Effector memory CD4-positive, alpha-beta T cell (primary cell): ENCODE measurements around the gene RPS3.
"Not testable (repeated sequence)": the region's sequence is repeated elsewhere in the genome, so short reads cannot be mapped to it uniquely, and the experiment has no call there.

ENCODE experiments used
- DNase-seq, 3 donors: peaks; one replicate each; pipeline ENCODE4 v3.0.0-alpha.2; 2020
- H3K27ac ChIP-seq: 2 replicates; pipeline ENCODE4 v1.7.0; 2013; ENCODE audit warnings: mild to moderate bottlenecking, low read length, moderate library complexity; ENCODE audit not compliant: insufficient read depth, poor library complexity, severe bottlenecking
- H3K27me3 ChIP-seq: replicated peaks from 2 replicates; pipeline ENCODE4 v1.7.0; 2013; ENCODE audit warnings: mild to moderate bottlenecking, low read length; ENCODE audit not compliant: insufficient read depth, control insufficient read depth, poor library complexity, severe bottlenecking
- H3K36me3 ChIP-seq: 2 replicates; pipeline ENCODE4 v1.7.0; 2013; ENCODE audit warnings: mild to moderate bottlenecking, low read length, moderate library complexity; ENCODE audit not compliant: control insufficient read depth, insufficient read depth
- H3K4me1 ChIP-seq: 2 replicates; pipeline ENCODE4 v1.7.0; 2013; ENCODE audit warnings: low read length, mild to moderate bottlenecking; ENCODE audit not compliant: control insufficient read depth, insufficient read depth, poor library complexity, severe bottlenecking
- H3K4me3 ChIP-seq: 2 replicates; pipeline ENCODE4 v1.7.0; 2013; ENCODE audit warnings: low read length, low read depth, mild to moderate bottlenecking; ENCODE audit not compliant: insufficient read depth, poor library complexity, severe bottlenecking
- H3K9me3 ChIP-seq: 2 replicates; pipeline ENCODE4 v1.7.0; 2013; ENCODE audit warnings: mild to moderate bottlenecking, low read length, moderate library complexity; ENCODE audit not compliant: control insufficient read depth

Gene RPS3

GRCh38 chr11:75394085-75394840 lies 5.1 kb upstream of the RPS3 start:
- DNase-seq: no peak
- Histone ChIP-seq H3K9me3 (no peaks in the 10 kb centered on the region), H3K4me1 (no peaks in the 10 kb centered on the region), H3K36me3 (no peaks in the 10 kb centered on the region), H3K27me3 (no peaks in the 10 kb centered on the region), H3K27ac (no peak overlapping the region), H3K4me3 (no peak overlapping the region)

DNA sequence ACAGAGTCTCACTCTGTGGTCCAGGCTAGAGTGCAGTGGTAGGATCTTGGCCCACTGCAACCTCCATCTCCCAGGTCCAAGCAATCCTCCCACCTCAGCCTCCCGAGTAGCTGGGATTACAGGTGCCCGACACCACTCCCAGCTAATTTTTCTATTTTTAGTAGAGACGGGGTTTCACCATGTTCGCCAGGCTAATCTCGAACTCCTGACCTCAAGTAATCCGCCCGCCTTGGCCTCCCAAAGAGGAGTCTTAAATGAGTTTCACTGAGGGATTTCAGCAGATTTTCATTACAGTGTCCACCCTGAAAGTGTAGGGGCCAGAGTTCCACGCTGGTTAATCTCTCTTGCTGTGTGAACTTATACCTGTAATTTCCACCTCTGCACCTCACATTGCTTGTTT lies 412 bp upstream of the RPS3 start:
- Histone ChIP-seq H3K27ac (no peak overlapping the region), H3K4me3 (no peak overlapping the region), H3K9me3 (no peaks in the 10 kb centered on the region), H3K4me1 (peaks cover 8% of the 10 kb centered on the region), H3K36me3 (peaks cover 27% of the 10 kb centered on the region), H3K27me3 (no peaks in the 10 kb centered on the region)
- DNase-seq: no peak

GRCh38 chr11:75400146-75400865 lies 988 bp downstream of the RPS3 start:
- H3K36me3 ChIP-seq: peaks cover 41% of the 10 kb centered on the region
- DNase-seq: peak in 1 of 3 donors; percentile 3

DNA sequence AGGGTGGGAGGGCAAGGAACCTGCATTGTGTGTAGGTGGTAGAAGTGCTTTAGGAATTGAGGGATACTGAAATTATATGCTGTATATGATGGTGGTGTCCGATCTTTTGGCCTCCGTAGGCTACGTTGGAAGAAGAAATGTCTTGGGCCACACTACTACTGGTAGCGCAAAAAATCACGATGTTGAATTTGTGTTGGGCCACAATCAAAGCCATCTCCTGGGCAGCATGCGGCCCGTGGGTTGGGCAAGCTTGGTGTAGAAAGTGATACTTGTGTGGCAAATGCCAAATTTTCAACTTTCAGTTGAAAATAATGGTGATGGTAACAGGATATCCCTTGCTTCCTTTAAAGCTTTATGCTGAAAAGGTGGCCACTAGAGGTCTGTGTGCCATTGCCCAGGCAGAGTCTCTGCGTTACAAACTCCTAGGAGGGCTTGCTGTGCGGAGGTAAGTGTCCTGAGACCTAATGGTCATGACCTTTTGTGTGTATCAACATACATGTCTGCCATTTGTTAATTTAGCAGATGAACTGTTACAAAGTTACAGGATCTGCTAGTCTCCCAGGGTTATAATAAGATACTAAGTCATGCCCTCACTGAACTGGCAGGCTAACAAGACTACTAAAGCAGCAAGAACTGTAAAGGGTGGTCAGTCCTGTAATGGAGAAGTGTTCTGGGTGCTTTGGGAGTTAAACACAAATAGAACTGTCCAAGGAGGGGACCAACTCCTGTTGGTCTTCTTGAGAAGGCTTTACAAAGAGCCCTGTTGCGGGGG lies 2.9 kb downstream of the RPS3 start:
- Histone ChIP-seq H3K27ac (peak overlapping the region; percentile 77), H3K36me3 (peaks cover 59% of the 10 kb centered on the region), H3K4me1 (peaks cover 8% of the 10 kb centered on the region), H3K9me3 (no peaks in the 10 kb centered on the region), H3K27me3 (no peaks in the 10 kb centered on the region), H3K4me3 (no peak overlapping the region)
- no peak for DNase-seq

More at GRCh38 chr11:75400146-75400865, 988 bp downstream of the RPS3 start:
- Histone ChIP-seq H3K4me3 (peak overlapping the region; percentile 64), H3K27me3 (no peaks in the 10 kb centered on the region), H3K27ac (peak overlapping the region; percentile 77), H3K4me1 (peaks cover 8% of the 10 kb centered on the region), H3K9me3 (no peaks in the 10 kb centered on the region)

- no peaks in the 10 kb centered on the region for H3K27me3 ChIP-seq
- peaks cover 8% of the 10 kb centered on the region for H3K4me1 ChIP-seq
- DNase-seq: no peak
- no peak overlapping the region for H3K27ac ChIP-seq
- H3K36me3 ChIP-seq: peaks cover 59% of the 10 kb centered on the region
- no peaks in the 10 kb centered on the region for H3K9me3 ChIP-seq
- no peak overlapping the region for H3K4me3 ChIP-seq
These were observed 3.7 kb downstream of the RPS3 start for GRCh38 chr11:75403037-75403436.

DNA sequence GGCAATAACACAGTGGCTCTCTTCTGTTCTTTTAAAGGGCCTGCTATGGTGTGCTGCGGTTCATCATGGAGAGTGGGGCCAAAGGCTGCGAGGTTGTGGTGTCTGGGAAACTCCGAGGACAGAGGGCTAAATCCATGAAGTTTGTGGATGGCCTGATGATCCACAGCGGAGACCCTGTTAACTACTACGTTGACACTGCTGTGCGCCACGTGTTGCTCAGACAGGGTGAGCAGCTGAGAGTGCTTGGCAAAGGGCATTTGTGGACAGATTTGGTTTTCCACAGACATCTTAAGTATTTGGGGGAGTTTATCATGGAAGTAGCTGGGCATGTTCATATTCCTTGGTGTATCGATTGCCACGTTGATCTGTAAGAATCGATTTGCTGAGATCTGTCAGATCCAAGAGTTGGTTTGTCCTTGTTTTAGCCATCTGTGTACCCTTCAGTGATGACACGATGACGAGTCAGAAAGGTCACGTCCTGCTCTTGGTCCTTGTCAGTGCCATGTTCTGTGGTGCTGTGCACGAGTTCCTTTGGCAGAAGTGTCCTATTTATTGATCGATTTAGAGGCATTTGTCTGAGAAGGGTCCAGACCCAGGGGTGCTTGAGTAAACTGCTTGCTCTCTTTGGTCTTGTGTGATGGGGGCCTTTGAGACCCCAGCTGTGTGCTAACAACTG lies 4.8 kb downstream of the RPS3 start:
- no peak for DNase-seq
- H3K27me3 ChIP-seq: no peaks in the 10 kb centered on the region
- no peaks in the 10 kb centered on the region for H3K9me3 ChIP-seq
- no peak overlapping the region for H3K4me3 ChIP-seq
- peaks cover 59% of the 10 kb centered on the region for H3K36me3 ChIP-seq
- no peak overlapping the region for H3K27ac ChIP-seq
- peaks cover 8% of the 10 kb centered on the region for H3K4me1 ChIP-seq

DNA sequence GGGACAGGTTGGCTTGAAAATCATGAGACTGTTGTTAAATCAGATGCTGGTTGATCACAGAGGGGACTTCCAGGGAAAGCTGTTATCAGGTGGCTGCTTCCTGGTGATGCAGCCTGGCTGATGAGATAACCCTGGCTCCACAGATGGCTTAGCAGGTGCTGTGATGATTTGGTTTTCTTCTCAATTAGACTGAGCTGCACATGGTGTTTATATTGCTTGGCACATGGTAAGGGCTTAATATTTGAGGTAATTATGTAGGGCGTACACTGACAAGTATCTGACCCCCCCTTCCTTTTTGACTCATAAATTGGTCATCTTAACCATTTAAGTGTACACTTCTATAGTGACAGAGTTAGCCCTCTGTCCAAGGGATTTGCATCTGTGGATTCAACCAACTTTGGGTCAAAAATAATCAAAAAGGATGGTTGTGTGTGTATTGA lies 7.0 kb downstream of the RPS3 start:
- Histone ChIP-seq H3K4me1 (peaks cover 2% of the 10 kb centered on the region), H3K9me3 (no peaks in the 10 kb centered on the region), H3K27me3 (no peaks in the 10 kb centered on the region), H3K27ac (no peak overlapping the region), H3K4me3 (no peak overlapping the region), H3K36me3 (peaks cover 57% of the 10 kb centered on the region)
- DNase-seq: no peak

DNA sequence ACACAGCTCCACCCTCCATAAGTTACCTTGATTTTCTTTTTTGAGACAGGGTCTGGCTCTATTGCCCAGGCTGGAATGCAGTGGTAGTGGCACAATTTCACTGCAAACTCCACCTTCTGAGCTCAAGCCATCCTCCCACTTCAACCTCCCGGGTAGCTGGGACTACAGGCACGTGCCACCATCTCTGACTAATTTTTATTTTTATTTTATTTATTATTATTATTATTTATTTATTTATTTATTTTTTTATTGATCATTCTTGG lies 9.6 kb downstream of the RPS3 start:
- H3K27me3 ChIP-seq: no peaks in the 10 kb centered on the region

DNA sequence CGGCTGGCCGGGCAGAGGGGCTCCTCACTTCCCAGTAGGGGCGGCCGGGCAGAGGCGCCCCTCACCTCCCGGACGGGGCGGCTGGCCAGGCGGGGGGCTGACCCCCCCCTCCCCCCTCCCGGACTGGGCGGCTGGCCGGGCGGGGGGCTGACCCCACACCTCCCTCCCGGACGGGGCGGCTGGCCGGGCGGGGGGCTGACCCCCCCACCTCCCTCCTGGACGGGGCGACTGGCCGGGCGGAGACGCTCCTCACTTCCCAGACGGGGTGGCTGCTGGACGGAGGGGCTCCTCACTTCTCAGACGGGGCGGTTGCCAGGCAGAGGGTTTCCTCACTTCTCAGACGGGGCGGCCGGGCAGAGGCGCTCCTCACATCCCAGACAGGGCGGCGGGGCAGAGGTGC lies 10.7 kb downstream of the RPS3 start:
- not testable (repeated sequence) for H3K27ac ChIP-seq
- H3K36me3 ChIP-seq: peaks cover 37% of the 10 kb centered on the region

More for the DNA sequence above, 9.6 kb downstream of the RPS3 start:
- Histone ChIP-seq H3K4me1 (no peaks in the 10 kb centered on the region), H3K27ac (no peak overlapping the region), H3K4me3 (no peak overlapping the region), H3K9me3 (no peaks in the 10 kb centered on the region), H3K36me3 (peaks cover 46% of the 10 kb centered on the region)
- no peak for DNase-seq

More for the DNA sequence above, 10.7 kb downstream of the RPS3 start:
- H3K9me3 ChIP-seq, H3K27me3 ChIP-seq, H3K4me1 ChIP-seq, H3K4me3 ChIP-seq, DNase-seq: not testable (repeated sequence)
